Prostate gland (tissue), 2 donors: Measurements from ENCODE around the gene POLR2B. TPM values are rescaled to one million over a fixed set of nuclear protein-coding genes. Genes with fewer than 3 reads are reported as not detected.
"Not testable (repeated sequence)": the region's sequence is repeated elsewhere in the genome, so short reads cannot be mapped to it uniquely, and the experiment has no call there.

ENCODE experiments used
- DNase-seq: peaks from one replicate; pipeline ENCODE4 v3.0.0-alpha.2; 2019; ENCODE audit warnings: low spot score
- H3K27ac ChIP-seq, 2 donors: fragments of 200-600 bp; sonication (generic); 2 replicates each; pipeline ENCODE4 v1.5.1; 2017 to 2019
- H3K27me3 ChIP-seq: fragments of 200-600 bp; sonication (generic); replicated peaks from 2 replicates; pipeline ENCODE4 v1.5.1; 2019; ENCODE audit not compliant: insufficient read depth
- H3K36me3 ChIP-seq, 2 donors: fragments of 200-600 bp; sonication (generic); 1 replicate in 1 of 2; 2 replicates in 1 of 2; pipeline versions ENCODE4 v1.5.1 to v1.8.1; 2017 to 2019
- H3K4me1 ChIP-seq: fragments of 200-600 bp; sonication (generic); replicated peaks from 2 replicates; pipeline ENCODE4 v1.5.1; 2019
- H3K4me3 ChIP-seq, 2 donors: fragments of 200-600 bp; sonication (generic); 2 replicates each; pipeline ENCODE4 v1.5.1; 2017 to 2019
- H3K9me3 ChIP-seq: fragments of 200-600 bp; sonication (generic); 2 replicates; pipeline ENCODE4 v1.5.1; 2017
- POLR2A ChIP-seq: fragments of 450-650 bp; IDR thresholded peaks from one replicate; pipeline ENCODE4 v1.6.1; 2016; ENCODE audit warnings: antibody characterized with exemption, mild to moderate bottlenecking
- POLR2AphosphoS5 ChIP-seq: sonication (generic); formaldehyde crosslinking; IDR thresholded peaks from one replicate; pipeline ENCODE4 v1.6.1; 2017; ENCODE audit warnings: antibody characterized with exemption
- WGBS: methylation state at CpG from one replicate; pipeline ENCODE4 v1.1.5; 2018; 5-methylcytosine and 5-hydroxymethylcytosine counted together
- intact Hi-C: fragments of 100-400 bp; cut with DNase I; formaldehyde crosslinking; loops from one replicate; pipeline ENCODE4 v1.14.2; 2022
- total RNA-seq, 2 donors: library from RNA; depleted of rRNA; stranded (reverse); fragments of >200 nt; gene quantifications; one replicate each; pipeline ENCODE4 v1.1.0, GENCODE V29; 2016
- TF ChIP-seq, protein P1 (sequence below), 4 experiments: fragments of 200-600 bp in 2 of 4; fragments of 450-650 bp in 2 of 4; sonication (generic) in 2 of 4; IDR thresholded peaks; 1 replicate in 3 of 4; 2 replicates in 1 of 4; pipeline ENCODE4 v1.5.1; 2016 to 2019; ENCODE audit warnings: antibody characterized with exemption in 4 of 4, mild to moderate bottlenecking in 2 of 4, moderate library complexity in 2 of 4

Gene POLR2B
- 10 to 100 TPM; 74.0 to 76.1 TPM for total RNA-seq

DNA sequence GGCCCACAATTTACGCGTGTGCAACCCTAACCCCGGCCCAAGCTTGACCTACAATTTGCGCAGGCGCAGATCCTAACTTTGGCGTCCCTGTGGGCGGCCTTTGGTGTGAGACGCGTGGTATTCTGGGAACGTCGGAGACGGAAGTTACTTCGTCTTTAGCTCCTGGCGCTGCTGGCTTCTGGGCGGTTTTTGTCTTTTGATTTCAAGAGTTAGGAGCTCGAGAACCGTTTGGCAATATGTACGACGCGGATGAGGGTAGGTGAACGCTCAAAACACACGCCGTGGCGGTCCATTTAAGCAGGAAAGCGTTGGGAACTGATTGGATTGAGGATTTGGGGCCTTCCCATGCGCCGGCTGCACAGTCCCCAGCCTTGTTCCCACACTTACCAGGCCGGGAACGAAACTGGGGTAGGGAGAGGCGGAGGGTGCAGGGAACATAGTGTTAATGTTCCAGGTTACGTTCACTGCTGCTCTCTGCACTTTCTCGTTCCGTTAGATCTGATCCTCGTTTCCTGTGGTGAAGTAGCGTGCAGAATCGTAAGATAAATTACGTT is at the start of gene POLR2B:
POLR2B (plus strand) TSS at position 147 of the 554 bp plus-strand sequence; CDS start at position 237, 90 bp downstream.
- Histone ChIP-seq H3K27ac (peak within 1 kb of the TSS; percentile 88 to 90), H3K4me1 (peaks cover 5% of the 10 kb centered on the region), H3K36me3 (no peaks in the 10 kb centered on the region), H3K9me3 (no peaks in the 10 kb centered on the region), H3K4me3 (peak within 1 kb of the TSS; percentile 78 to 79), H3K27me3 (no peaks in the 10 kb centered on the region)
- under 1% methylated on average over 37 of the region's 37 CpGs for WGBS
- intact Hi-C loops: loop anchor here (5.0 kb wide), 1 partner anchor 72 kb away; the partner anchor contains the start of gene REST
- TF ChIP-seq POLR2AphosphoS5 (peak; percentile 93), POLR2A (peak; percentile 57)
- TF ChIP-seq, protein P1, sequence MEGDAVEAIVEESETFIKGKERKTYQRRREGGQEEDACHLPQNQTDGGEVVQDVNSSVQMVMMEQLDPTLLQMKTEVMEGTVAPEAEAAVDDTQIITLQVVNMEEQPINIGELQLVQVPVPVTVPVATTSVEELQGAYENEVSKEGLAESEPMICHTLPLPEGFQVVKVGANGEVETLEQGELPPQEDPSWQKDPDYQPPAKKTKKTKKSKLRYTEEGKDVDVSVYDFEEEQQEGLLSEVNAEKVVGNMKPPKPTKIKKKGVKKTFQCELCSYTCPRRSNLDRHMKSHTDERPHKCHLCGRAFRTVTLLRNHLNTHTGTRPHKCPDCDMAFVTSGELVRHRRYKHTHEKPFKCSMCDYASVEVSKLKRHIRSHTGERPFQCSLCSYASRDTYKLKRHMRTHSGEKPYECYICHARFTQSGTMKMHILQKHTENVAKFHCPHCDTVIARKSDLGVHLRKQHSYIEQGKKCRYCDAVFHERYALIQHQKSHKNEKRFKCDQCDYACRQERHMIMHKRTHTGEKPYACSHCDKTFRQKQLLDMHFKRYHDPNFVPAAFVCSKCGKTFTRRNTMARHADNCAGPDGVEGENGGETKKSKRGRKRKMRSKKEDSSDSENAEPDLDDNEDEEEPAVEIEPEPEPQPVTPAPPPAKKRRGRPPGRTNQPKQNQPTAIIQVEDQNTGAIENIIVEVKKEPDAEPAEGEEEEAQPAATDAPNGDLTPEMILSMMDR (IDR thresholded peaks at IDR 0.05): peak in 1 of 4 experiments; percentile 18
- DNase-seq: peak; percentile 89

DNA sequence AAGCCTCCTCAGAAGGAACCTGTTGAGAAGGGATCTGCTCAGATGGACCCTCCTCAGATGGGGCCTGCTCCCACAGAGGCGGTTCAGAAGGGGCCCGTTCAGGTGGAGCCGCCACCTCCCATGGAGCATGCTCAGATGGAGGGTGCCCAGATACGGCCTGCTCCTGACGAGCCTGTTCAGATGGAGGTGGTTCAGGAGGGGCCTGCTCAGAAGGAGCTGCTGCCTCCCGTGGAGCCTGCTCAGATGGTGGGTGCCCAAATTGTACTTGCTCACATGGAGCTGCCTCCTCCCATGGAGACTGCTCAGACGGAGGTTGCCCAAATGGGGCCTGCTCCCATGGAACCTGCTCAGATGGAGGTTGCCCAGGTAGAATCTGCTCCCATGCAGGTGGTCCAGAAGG is 48.1 kb upstream of the POLR2B start:
- H3K4me3 ChIP-seq: no peak overlapping the region
- over 99% methylated on average over 7 of the region's 7 CpGs for WGBS
- no peak overlapping the region for H3K27ac ChIP-seq
- no peaks in the 10 kb centered on the region for H3K27me3 ChIP-seq
- intact Hi-C loops: no loop called here
- no peaks in the 10 kb centered on the region for H3K4me1 ChIP-seq
- H3K9me3 ChIP-seq: no peaks in the 10 kb centered on the region
- no peaks in the 10 kb centered on the region for H3K36me3 ChIP-seq
- no peak for DNase-seq
- TF ChIP-seq POLR2A (no peak), POLR2AphosphoS5 (no peak)
- TF ChIP-seq, protein P1 (IDR thresholded peaks at IDR 0.05): no peak

DNA sequence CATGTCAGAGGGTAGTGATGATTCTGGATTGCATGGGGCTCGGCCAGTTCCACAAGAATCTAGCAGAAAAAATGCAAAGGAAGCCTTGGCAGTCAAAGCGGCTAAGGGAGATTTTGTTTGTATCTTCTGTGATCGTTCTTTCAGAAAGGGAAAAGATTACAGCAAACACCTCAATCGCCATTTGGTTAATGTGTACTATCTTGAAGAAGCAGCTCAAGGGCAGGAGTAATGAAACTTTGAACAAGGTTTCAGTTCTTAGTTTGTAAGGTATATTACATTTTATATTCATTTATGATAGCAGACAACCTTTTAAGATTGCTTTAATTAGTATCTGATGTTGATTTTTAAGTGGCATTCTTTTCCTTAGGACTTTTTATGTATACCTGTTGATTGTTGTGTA is 46.8 kb upstream of the POLR2B start:
- no peaks in the 10 kb centered on the region for H3K36me3 ChIP-seq
- TF ChIP-seq, protein P1 (IDR thresholded peaks at IDR 0.05): no peak
- no peak for TF ChIP-seq POLR2A
- TF ChIP-seq POLR2AphosphoS5: no peak
- 44% methylated on average over 4 of the region's 4 CpGs for WGBS

DNA sequence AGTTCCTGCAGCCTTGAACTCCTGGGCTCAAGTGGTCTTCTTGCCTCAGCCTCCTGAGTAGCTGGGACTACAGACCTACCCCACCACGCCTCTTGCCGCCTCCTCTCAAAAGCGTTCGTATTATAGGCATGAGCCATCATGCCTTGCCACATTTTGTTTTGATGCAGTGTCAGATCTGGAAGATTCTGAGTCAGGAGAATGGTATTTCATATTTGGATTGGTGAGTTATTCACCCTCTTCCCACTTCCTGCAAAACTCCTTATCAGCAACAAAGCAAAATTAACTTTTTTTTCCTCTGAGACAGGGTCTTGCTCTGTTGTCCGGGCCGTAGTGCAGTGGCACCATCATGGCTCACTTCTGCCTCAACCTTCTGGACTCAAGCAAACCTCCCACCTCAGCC is 41.4 kb upstream of the POLR2B start:
- no peak overlapping the region for H3K4me3 ChIP-seq
- no peak overlapping the region for H3K27ac ChIP-seq
- intact Hi-C loops: no loop called here
- DNase-seq: no peak
- H3K4me1 ChIP-seq: no peaks in the 10 kb centered on the region
- TF ChIP-seq, protein P1 (IDR thresholded peaks at IDR 0.05): no peak
- no peaks in the 10 kb centered on the region for H3K36me3 ChIP-seq
- H3K27me3 ChIP-seq: no peaks in the 10 kb centered on the region
- H3K9me3 ChIP-seq: no peaks in the 10 kb centered on the region
- WGBS: 92% methylated on average over 6 of the region's 6 CpGs

More for the DNA sequence above, 46.8 kb upstream of the POLR2B start:
- Histone ChIP-seq H3K27me3 (no peaks in the 10 kb centered on the region), H3K4me3 (no peak overlapping the region), H3K4me1 (no peaks in the 10 kb centered on the region), H3K9me3 (no peaks in the 10 kb centered on the region), H3K27ac (no peak overlapping the region)
- DNase-seq: no peak
- intact Hi-C loops: no loop called here

DNA sequence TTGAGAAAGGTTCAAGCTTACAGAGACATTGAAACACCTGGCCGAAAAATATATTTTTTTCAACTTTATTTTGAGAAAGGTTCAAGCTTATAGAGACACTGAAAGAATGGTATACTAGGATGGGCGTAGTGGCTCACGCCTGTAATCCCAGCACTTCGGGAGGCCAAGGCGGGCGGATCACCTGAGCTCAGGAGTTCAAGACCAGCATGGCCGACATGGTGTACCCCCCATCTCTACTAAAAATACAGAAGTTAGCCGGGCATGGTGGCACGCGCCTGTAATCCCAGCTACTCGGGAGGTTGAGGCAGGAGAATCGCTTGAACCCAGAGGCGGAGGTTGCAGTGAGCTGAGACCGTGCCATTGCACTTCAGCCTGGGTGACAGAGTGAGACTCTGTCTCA is 38.9 kb upstream of the POLR2B start:
- intact Hi-C loops, H3K27me3 ChIP-seq, H3K4me3 ChIP-seq, DNase-seq, H3K27ac ChIP-seq, H3K36me3 ChIP-seq, H3K9me3 ChIP-seq, H3K4me1 ChIP-seq: not testable (repeated sequence)
- 97% methylated on average over 14 of the region's 14 CpGs for WGBS
